HK-2 (cell line): ENCODE data around the gene PHF3.
A peak's percentile ranks its signal among the peaks of the same experiment; 100 is the strongest.

Source experiments
- DNase-seq: peaks from one replicate; pipeline ENCODE4 v3.0.0-alpha.2; 2018; ENCODE audit not compliant: unreplicated experiment

Gene PHF3

DNA sequence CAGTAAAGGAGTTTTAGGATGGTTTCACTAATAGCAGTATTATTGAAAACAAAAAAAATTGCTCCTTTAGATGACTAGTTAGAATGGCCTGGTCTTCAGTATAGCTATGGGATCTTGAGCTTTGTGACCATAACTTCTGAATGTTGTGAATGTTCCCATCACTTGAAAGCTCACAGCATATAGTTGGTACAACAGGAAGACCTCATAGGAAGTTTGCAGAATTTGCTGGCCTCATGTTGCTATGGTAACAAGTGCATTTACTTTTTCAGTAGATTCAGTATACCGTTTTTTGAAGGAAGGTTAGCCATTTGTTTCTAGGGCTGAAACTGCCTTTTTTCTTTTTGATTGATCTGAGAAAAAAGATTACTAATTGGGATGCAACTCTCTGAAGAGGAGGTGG, 8.3 kb downstream of the PHF3 start:
- no peak for DNase-seq

DNA sequence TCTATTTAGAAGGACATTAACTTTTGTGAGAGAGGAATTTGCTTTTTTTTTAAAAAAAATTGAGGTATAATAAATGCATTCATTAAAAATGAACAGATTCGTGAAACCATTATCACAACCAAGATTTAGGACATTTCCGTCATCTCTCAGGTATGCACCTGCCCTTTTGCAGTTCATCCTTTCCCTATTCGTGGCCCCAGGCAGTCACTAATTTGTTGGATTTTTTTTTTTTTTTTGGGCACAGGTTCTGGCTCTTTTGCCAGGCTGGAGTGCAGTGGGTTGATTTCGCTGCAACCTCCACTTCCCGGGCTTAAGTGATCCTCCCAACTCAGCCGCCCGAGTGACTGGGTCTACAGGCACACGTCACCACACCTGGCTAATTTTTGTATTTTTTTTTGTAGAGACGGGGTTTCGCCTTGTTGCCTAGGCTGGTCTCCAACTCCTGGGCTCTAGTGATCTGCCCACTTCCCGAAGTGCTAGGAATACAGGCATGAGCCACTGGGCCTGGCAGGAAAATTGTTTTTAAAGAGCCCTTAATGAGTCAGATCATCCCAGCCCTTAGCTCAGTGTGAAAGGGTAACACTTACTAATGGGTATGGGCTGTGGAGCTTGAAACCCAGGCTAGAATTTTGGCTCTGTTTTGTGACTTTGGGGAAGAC, 9.2 kb downstream of the PHF3 start:
- peak; percentile 35 for DNase-seq

DNA sequence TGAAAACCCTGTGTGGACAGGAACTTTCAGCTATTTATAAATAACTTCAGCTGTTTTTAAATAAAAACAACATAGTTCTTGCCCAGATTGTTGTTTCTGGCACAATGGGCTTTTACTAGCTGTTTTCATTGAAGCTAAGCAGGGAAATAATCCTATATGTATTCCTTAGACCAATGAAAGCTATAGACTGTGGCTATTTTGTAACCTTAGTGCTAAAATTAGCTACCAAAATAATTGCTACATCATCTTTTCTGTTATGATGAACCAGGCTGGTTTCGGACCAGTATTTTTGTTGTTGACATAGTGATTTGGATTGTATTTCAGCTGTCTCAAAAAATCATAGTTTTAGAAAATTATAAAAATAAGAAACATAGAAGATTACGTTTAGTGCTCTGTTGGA, 13.7 kb downstream of the PHF3 start:
- DNase-seq = no peak

DNA sequence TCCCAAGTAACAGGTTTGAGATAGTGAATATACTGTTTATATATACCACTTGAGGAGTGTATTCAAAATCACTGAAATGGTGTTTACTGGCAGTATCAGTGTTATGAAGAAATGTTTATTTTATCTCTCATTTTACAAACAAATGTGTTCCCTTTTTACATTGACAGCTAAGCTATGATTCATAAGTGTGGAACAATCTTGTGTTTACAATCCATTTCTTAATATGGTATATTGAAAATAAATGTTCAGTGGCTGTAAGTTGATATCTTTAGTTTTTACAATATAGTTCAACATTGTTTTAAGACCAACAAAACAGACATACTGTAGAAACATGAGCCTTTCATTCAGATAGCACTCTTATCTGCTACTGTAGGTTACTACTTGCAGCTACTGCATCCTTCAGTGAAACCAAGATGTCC, 14.3 kb downstream of the PHF3 start:
- DNase-seq = no peak

DNA sequence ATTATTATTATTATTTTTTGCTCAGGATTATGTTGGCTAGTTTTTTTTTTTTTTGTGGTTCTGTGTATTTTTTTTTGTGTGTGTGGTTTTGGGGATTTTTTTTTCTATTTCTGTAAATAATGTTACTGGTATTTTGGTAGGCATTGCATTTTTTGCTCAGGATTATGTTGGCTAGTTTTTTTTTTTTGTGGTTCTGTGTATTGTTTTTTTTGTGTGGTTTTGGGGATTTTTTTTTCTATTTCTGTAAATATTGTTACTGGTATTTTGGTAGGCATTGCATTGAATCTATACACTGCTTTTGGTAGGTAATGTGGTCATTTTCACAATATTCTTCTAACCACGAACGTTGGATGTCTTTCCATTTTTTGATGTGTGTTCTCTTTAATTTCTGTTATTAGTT, 17.4 kb downstream of the PHF3 start:
- DNase-seq = no peak

DNA sequence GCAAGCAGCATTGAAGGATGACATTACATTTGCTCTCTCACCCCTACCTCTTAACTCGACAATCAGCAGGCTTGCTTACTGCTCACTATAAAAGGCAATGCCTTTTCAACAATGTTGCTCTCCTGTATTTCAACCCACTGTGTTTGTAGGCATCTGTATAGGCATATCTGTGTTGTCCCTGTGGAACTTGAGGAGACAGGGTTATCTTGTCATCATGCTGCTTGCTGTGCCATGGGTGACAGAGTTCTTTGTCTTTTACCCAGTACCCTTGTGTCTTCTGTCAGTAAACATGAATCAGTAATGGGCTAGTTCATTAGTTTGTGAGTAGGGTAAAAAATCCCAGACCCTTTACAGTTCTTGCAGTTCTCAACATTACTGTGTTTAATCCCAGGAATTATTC, 25.2 kb downstream of the PHF3 start:
- no peak for DNase-seq

DNA sequence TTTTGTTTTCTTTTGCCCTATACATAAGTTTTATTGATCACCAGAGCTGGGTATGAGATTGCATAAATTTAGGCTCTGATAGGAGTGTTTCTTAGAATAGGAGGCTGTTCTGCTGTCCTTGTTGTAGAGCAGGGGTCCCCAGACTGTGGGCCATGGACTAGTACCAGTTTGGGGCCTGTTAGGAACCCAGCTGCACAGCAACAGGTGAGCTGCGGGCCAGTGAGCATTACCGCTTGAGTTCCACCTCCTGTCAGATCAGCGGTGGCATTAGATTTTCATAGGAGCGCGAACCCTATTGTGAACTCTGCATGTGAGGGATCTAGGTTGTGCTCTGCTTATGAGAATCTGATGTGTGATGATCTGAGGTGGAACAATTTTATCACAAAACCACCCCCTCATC, 26.2 kb downstream of the PHF3 start:
- DNase-seq = no peak

DNA sequence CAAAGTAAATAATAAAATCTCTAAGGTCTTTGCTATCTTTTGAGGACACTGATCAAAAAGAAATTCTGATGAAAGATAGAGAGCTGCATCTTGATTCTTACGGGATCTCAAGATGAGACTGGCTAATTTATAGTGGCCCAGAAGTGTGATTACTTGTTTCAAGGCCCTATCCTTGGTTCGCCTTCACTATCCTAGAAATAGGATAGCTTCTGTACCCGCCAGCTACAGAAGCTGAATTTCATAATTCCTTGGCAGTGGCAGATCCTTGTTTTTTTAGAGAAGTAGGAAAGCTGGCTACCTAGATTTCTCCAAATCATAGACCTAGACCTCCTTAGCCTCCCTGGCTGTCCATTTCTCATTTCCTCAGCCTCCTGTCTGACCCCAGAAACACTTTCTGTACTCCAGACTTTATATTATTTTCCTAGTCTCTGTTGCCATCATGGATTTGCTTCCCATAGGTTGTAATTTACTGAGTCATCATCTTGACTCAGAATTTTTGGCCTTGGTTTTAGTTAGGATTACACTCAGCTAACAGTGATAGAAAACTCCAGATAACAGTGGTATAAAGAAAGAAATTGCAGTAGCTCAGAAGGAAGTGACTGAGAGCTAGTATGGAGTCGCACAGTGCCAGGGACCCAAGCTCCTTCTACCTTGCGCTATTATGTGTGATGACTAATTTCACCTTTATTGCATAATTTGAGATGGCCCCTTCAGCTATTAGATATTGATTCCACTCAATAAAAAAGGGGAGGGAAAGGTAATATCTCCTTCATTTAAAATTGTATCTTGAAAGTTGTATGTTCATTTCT, 27.7 kb downstream of the PHF3 start:
- no peak for DNase-seq

DNA sequence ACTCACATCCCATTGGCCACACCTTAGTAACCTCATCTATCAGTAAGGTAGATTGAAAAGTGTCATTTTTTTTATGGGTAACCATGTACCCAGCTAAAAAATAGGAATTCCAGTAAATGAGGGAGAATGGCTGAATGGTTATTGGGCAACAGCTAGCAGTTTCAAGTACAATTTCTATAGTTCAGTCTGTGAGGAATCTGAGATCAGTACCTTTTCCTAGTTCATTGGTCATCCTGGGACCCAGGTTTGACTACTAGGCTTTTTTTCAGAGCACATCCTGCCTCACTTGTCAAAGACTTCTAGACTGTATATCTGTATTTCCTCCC, 28.3 kb downstream of the PHF3 start:
- DNase-seq = no peak

DNA sequence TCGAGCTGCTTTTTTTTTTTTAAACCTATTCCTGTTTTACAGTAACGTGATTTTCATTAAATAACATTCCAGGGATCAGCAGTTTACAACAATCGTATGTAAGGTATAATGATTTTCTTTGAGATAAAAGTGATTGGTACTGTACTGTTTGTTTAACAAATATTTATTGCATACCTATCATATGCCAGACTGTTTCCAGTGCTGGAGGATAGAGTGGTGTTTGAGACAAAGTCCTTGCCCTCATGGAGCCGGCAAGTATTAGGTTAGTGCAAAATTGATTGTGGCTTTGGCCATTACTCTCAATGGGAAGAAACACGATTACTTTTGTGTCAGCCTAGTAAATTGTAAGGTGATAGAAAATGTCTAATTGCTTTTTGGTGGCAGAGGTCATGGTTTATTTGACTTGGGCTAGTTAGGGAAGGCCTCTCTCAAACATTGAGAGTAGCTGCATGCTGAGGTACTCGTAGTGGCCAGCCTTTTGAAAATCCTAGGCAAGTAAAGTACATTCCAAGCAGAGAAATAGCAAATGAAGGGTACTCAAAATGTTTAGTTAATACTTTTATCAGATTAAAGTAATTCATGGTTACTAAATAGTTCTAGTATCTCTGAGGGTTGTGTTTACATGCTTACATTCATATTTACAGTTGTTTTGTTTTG, 35.6 kb downstream of the PHF3 start:
- DNase-seq = no peak

DNA sequence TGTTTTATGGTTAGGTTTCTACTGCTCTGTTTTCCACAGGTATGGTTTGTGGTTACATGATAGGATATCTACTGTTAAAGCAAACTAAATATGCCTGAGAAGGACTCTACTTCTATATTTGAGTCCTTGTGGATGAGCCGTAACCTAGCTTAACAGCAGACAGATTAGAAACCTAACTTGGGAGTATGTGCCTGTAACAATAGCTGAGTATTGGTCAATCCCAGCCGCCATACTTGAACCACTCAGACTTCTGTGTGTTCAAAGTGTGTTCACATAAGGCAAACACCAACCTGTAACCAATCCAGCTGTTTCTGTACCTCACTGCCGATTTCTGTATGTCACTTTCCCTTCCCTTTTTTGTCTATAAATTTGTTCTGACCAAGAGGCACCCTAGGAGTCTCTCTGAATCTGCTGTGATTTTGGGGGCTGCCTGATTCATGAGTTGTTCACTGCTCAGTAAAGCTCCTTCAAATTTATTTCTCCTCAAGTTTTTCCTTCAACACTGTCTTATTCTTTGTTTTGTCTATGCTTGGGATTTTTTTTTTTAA, 37.1 kb downstream of the PHF3 start:
- no peak for DNase-seq

DNA sequence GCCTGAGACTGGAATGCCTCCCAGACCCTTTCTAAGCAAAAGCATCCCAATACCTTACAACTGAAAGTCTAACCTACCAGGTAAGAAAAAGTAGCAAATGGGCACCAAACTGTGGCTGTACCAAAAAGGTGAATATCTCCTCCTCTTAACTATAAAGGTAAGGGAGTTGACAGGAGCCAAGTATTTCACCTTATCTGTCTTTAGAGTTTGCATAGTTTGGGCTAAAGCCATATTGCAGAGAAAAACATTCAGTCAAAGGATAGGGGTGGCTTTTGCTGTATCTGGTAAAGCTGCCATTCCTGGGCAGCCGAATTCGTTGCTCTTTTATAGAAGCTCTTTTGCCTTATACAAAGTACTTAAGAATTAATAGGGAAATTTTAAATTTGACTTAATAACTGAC, 38.1 kb downstream of the PHF3 start:
- DNase-seq = no peak

DNA sequence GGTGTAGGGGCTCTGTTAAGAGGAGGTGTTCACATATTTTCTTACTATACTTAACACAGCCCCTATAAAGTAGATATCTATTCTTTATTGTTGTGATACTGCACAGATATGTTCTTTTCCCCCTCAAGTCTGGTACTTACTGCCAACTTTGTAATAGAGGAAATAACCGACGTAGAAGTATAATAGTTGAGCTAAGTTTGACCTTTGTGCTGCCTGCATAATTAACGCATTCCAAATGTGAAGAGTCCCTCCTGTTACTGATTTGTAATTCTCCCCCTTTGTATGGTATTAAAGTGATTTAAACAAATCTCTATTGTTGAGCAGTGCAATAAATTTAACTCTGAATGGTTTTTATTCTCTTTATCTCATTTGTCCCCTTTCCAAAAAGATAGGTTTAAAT, 39.0 kb downstream of the PHF3 start:
- no peak for DNase-seq

DNA sequence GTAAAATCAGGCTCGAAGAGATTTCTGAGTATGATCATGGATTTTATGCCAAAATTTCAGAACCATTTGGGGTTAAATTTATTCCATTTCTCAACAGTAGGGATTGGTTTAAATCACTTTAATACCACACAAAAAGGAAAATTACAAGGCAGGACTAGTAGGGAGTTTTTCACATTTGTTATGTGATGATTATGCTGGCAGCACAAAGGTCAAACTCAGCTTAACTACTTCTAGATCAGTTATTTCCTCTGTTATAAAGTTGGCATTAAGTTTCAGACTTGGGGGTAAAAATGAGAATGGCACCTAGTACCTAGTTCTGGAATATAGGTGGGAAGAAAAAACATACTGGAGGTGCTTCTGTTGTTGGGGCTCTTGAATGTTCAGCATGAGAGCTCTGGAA, 39.5 kb downstream of the PHF3 start:
- no peak for DNase-seq

DNA sequence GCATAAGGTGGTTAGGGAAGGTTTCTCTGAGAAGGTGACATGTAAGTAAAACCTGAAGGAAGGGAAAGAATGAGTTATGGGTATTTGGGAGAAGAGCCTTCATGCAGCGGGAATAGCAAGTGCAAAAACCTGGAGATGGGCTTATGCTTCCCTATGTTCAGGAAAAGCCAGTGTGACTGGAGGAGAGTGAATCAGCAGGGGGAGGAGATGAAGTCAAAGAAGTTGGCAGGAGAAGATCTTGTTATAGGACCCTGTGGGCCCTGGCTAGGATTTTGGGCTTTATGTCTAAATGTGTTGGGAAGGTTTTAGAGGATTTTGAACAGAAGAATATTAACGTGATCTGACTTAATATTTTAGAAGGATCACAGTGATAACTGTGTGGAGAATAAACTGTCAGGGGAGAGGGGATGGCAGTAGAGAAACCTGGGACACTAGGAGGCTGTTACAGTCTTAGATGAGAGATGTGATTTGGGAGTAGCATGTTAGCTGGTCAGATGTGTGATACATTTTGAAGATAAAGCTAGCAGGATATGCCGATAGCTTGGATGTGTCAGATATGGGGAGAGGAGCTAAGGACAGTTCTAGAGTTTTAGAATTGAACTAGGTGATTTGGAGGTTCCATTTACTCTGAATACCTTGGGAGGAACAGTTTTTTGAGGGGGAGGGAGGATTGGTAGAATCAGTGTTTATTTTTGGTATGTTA, 41.0 kb downstream of the PHF3 start:
- no peak for DNase-seq

DNA sequence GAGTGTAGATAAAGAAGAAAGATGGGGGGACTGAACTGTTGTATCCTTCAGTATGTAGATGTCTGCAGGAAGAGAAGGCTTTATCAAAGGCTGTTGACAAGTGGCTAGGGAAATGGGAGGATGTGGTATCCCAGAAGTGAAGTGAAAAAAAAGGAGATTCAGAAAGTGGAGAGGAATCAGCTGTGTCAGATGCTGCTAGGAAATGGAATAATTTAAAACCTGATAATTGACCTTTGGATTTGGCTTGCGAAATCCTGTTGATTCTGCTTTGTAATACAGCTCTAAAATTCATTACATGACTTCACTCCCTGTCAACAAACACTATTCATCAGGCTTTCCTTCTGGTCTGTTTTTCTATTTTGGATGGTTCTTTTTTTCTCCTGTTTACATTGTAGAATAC, 41.7 kb downstream of the PHF3 start:
- no peak for DNase-seq

DNA sequence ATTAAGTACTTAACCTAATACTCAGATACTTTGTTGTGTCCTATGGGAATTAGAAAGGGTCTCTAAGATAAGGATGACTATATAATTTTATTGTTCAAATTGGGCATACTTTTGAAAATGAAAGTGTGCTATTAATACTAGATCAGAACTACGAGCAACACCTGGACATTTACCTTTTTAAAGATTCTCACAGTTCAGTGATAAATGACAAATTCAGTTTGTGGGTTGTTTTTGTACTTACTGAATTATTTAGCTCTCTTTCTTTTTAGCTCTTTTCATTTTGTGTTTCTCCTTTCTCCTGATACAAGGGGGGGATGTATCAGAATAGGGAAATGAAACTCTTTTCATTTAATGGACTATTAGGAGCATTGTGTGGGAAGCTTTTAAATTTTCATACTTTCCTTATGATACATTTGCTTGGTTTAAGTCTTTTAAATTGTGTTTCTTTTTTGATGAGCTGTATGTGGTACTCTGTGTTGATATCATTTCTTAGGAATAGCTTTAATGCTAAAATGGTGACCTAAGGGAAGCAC, 47.5 kb downstream of the PHF3 start:
- no peak for DNase-seq

DNA sequence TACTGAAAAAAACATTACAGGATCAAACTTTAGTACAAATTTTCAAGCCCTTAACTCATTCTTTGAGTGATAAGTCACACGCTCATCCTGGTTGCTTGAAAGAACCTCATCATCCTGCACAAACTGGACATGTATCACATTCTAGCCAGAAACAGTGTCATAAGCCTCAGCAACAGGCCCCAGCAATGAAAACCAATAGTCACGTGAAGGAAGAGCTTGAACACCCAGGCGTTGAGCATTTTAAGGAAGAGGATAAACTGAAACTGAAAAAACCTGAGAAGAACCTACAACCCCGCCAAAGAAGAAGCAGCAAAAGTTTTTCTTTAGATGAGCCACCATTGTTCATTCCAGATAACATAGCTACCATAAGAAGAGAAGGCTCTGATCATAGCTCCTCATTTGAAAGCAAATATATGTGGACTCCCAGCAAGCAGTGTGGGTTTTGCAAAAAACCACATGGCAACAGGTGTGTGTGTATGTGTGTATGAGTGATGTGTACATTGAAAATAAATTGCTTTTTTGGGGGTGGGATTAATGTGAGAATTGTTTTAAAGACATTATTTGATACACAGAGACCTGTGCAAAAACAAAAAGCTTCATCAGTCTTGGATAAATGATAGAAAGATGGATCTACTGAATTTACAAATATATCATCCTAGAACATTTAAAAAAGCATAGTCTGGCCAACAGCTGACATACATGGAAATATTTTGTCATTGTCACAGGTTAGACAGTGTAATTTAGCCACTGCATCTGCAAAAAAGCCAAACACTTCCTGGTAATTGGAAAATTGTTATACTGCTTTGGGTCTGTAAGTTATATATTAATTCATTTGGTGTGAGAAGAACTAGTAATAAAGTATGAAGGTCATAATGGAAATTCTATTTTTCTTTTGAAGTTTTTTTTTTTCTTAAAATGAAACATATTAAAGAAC, 50.1 kb downstream of the PHF3 start:
- DNase-seq = no peak

DNA sequence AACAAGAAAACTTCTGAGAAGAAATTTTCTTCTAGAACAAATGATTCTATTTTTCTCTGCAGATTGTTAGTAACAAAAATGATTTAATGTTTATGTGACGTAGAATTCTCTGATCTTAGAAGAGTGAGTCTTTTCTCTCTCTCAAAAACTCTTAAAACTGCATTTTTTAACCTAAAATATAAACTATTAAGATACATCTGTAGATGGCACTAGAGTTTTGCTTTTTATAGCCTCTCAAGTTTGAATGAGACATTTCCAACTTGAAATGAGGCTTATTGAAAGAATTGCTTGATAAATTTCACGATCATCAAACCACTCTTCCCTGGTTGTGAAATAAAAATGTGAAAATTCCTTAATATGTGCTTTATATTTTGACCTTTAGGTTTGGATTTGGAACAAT, 53.8 kb downstream of the PHF3 start:
- DNase-seq = no peak

DNA sequence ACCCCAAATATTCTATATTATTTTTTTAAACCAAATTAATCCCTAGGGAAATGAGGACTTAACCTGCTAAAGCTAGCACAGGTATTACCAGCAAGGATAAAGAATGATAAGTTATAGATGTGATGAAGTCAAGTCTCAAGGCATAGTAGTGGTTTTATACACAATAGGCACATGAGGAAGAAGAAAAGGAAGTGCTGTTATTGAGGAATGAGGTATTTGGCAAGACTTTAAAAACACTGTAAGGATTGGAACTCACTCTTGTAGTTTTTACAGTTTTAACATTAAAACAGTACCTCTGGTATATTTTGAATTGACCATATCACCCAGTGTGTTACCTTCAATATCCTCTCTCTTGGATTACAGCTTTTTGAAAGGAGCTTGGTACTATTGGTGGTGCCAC, 54.6 kb downstream of the PHF3 start:
- DNase-seq = no peak

DNA sequence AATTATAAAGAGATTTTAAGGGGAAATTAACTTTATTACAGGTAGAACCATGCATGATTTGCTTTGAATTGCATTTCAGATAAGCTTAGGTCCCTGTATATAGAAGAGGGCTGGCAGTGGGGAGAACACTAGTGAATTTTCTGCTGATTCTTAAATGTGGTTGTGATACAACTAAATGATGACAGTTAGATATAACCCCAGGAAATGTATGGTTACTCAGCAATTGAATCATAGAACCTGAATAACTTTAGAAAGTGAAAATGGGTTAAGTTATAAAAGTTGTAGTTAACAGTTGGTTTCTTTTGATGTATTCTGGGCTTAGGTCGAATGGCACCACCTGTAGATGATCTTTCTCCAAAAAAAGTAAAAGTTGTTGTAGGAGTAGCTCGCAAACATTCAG, 70.1 kb downstream of the PHF3 start:
- no peak for DNase-seq
